Measurements from ENCODE around the gene SMDT1. TPM values are rescaled to one million over a fixed set of nuclear protein-coding genes. Genes with fewer than 3 reads are reported as not detected.

Gene SMDT1
- total RNA-seq, 4 donors from 2014 or later = 14.1 to 61.8 (median 21.5) TPM

GRCh38 chr22:42050641-42051180 lies 28.8 kb upstream of the SMDT1 start:
- H3K4me1 ChIP-seq = no peaks in the 10 kb centered on the region
- no peaks in the 10 kb centered on the region for H3K27me3 ChIP-seq
- H3K36me3 ChIP-seq = no peaks in the 10 kb centered on the region
- H3K4me3 ChIP-seq = no peak overlapping the region
- no peak overlapping the region for H3K27ac ChIP-seq
- DNase-seq (ENCODE audit: low spot score in 2 of 2) = no peak
- no peak for TF ChIP-seq POLR2A (IDR thresholded peaks at IDR 0.05)
- no peak for TF ChIP-seq EP300 (IDR thresholded peaks at IDR 0.05)
- no peak for TF ChIP-seq CTCF (IDR thresholded peaks at IDR 0.05)
- no peaks in the 10 kb centered on the region for H3K9me3 ChIP-seq
- 59 to 71% methylated on average over 2 of the region's 2 CpGs for WGBS, 2 donors

GRCh38 chr22:42052765-42053164 lies 26.7 kb upstream of the SMDT1 start:
- Histone ChIP-seq H3K36me3 (peaks cover 0 to 9% (median 0%) of the 10 kb centered on the region in 3 donors), H3K9me3 (peaks cover 0 to 15% (median 6%) of the 10 kb centered on the region in 4 donors), H3K27me3 (no peaks in the 10 kb centered on the region), H3K4me1 (no peaks in the 10 kb centered on the region), H3K4me3 (no peak overlapping the region), H3K27ac (no peak overlapping the region)
- DNase-seq (ENCODE audit: low spot score in 2 of 2) = no peak
- TF ChIP-seq CTCF (IDR thresholded peaks at IDR 0.05) = no peak
- no peak for TF ChIP-seq POLR2A (IDR thresholded peaks at IDR 0.05)
- no peak for TF ChIP-seq EP300 (IDR thresholded peaks at IDR 0.05)
- 85 to 91% methylated on average over 3 of the region's 3 CpGs for WGBS, 2 donors

- Histone ChIP-seq H3K36me3 (peaks cover 0 to 50% (median 7%) of the 10 kb centered on the region in 3 donors), H3K4me1 (no peaks in the 10 kb centered on the region), H3K9me3 (peaks cover 0 to 15% (median 6%) of the 10 kb centered on the region in 4 donors), H3K27ac (no peak overlapping the region), H3K27me3 (no peaks in the 10 kb centered on the region), H3K4me3 (no peak overlapping the region)
- WGBS, 2 donors = 92 to 98% methylated on average over 1 of the region's 1 CpG
- DNase-seq (ENCODE audit: low spot score in 2 of 2) = no peak
- TF ChIP-seq POLR2A (IDR thresholded peaks at IDR 0.05) (no peak), CTCF (IDR thresholded peaks at IDR 0.05) (no peak), EP300 (IDR thresholded peaks at IDR 0.05) (no peak)
These were observed 22.6 kb upstream of the SMDT1 start for GRCh38 chr22:42056757-42057511.

- H3K9me3 ChIP-seq = peaks cover 0 to 15% (median 6%) of the 10 kb centered on the region in 4 donors
- H3K27me3 ChIP-seq = no peaks in the 10 kb centered on the region
- DNase-seq (ENCODE audit: low spot score in 2 of 2) = no peak
- no peak overlapping the region for H3K27ac ChIP-seq
- TF ChIP-seq CTCF (IDR thresholded peaks at IDR 0.05) = no peak
- H3K4me1 ChIP-seq = no peaks in the 10 kb centered on the region
- H3K4me3 ChIP-seq = no peak overlapping the region
- peaks cover 0 to 86% (median 7%) of the 10 kb centered on the region in 3 donors for H3K36me3 ChIP-seq
- WGBS, 2 donors = 87 to 100% methylated on average over 3 to 5 of the region's 5 CpGs
These were observed 19.0 kb upstream of the SMDT1 start for GRCh38 chr22:42060489-42060888.

- 91 to 98% methylated on average over 7 of the region's 7 CpGs for WGBS, 2 donors
- DNase-seq (ENCODE audit: low spot score in 2 of 2) = no peak
- Histone ChIP-seq H3K27ac (no peak overlapping the region), H3K36me3 (peaks cover 0 to 91% (median 7%) of the 10 kb centered on the region in 3 donors), H3K9me3 (peaks cover 0 to 14% (median 6%) of the 10 kb centered on the region in 4 donors), H3K27me3 (no peaks in the 10 kb centered on the region), H3K4me1 (no peaks in the 10 kb centered on the region), H3K4me3 (no peak overlapping the region)
- TF ChIP-seq CTCF (IDR thresholded peaks at IDR 0.05) = no peak
- no peak for TF ChIP-seq EP300 (IDR thresholded peaks at IDR 0.05)
- no peak for TF ChIP-seq POLR2A (IDR thresholded peaks at IDR 0.05)
These were observed 18.5 kb upstream of the SMDT1 start for GRCh38 chr22:42061041-42061440.

Data from tibial nerve (tissue), 4 donors.